ENCODE measurements around the gene ZMIZ1. TPM values are rescaled to one million over a fixed set of nuclear protein-coding genes. Genes with fewer than 3 reads are reported as not detected.

The ZMIZ1 gene
- total and polyA plus RNA-seq, 2 experiments from 2014 or later, result 9.2 to 30.9 TPM

GRCh38 chr10:79142064-79142491 is 73.3 kb downstream of the ZMIZ1 start (continued):
- TF ChIP-seq EZH2phosphoT487 (IDR thresholded peaks at IDR 0.05; ENCODE audit: unreplicated experiment), result no peak
- no peak for TF ChIP-seq CREB1 (CRISPR knock-in tag; IDR thresholded peaks at IDR 0.05; ENCODE audit: low read depth)

- no peak overlapping the region for H3K4me3 Mint-ChIP-seq
- H3K4me2 ChIP-seq, result no peak overlapping the region
- no peaks in the 10 kb centered on the region for H3K36me3 ChIP-seq (ENCODE audit: insufficient read depth)
- ATAC-seq, result peak; percentile 20
- TF ChIP-seq ZNF114 (CRISPR knock-in tag; IDR thresholded peaks at IDR 0.05), result no peak
- no peak for TF ChIP-seq EZH2 (IDR thresholded peaks at IDR 0.05; ENCODE audit: low read depth, unreplicated experiment)
- TF ChIP-seq ETS1 (IDR thresholded peaks at IDR 0.05), result no peak
- TF ChIP-seq CTCF (conservative IDR thresholded peaks at IDR 0.05; ENCODE audit: low read depth in 2 of 2), result peak; percentile 20 to 60; a peak in 2 of 4 replicates
- no peak for TF ChIP-seq JUNB (IDR thresholded peaks at IDR 0.05; ENCODE audit: unreplicated experiment)
- peaks cover 68% of the 10 kb centered on the region for H3K4me1 Mint-ChIP-seq
- no peaks in the 10 kb centered on the region for H3K9me2 ChIP-seq (ENCODE audit: insufficient read depth)
- DNase-seq (ENCODE audit: low spot score), result no peak
- H3F3A ChIP-seq (replicated peaks; ENCODE audit: low read depth), result no peaks in the 10 kb centered on the region
- H3K4me1 ChIP-seq (ENCODE audit: insufficient read depth), result peaks cover 35% of the 10 kb centered on the region
- peaks cover 11% of the 10 kb centered on the region; the same call in 1 of the 2 replicates for H3K79me2 ChIP-seq (replicated peaks; ENCODE audit: insufficient read depth)
- H2AFZ ChIP-seq, result no peak overlapping the region
- no peaks in the 10 kb centered on the region for H4K20me1 ChIP-seq (replicated peaks; ENCODE audit: insufficient read depth)
- no peaks in the 10 kb centered on the region for H3K27me3 ChIP-seq (ENCODE audit: insufficient read depth)
- no peak overlapping the region for H3K27ac ChIP-seq (ENCODE audit: low read depth)
- peaks cover 20% of the 10 kb centered on the region for H3K36me3 Mint-ChIP-seq (ENCODE audit: low read depth)
- peaks cover 20% of the 10 kb centered on the region for H3K27me3 Mint-ChIP-seq (ENCODE audit: insufficient read depth, low read depth, poor library complexity)
- peak overlapping the region; percentile 44 for H3K27ac Mint-ChIP-seq
- H3K4me3 ChIP-seq, result no peak overlapping the region
- no peaks in the 10 kb centered on the region; the same call in 2 of the 3 replicates for H3K9me3 Mint-ChIP-seq
Measured at GRCh38 chr10:79142522-79143309, 74.0 kb downstream of the ZMIZ1 start.

GRCh38 chr10:79143879-79144278 is 75.1 kb downstream of the ZMIZ1 start:
- Histone ChIP-seq H3K9me2 (ENCODE audit: insufficient read depth) (no peaks in the 10 kb centered on the region), H3K4me2 (no peak overlapping the region), H4K20me1 (replicated peaks; ENCODE audit: insufficient read depth) (no peaks in the 10 kb centered on the region), H3K27ac (ENCODE audit: low read depth) (no peak overlapping the region), H3K4me1 (ENCODE audit: insufficient read depth) (peaks cover 31% of the 10 kb centered on the region), H3K79me2 (replicated peaks; ENCODE audit: insufficient read depth) (peaks cover 7% of the 10 kb centered on the region; the same call in 1 of the 2 replicates), H3K36me3 (ENCODE audit: insufficient read depth) (no peaks in the 10 kb centered on the region), H3K4me3 (no peak overlapping the region), H3K27me3 (ENCODE audit: insufficient read depth) (no peaks in the 10 kb centered on the region), H2AFZ (no peak overlapping the region), H3F3A (replicated peaks; ENCODE audit: low read depth) (no peaks in the 10 kb centered on the region)
- peaks cover 20% of the 10 kb centered on the region for H3K27me3 Mint-ChIP-seq (ENCODE audit: insufficient read depth, low read depth, poor library complexity)
- no peak for ATAC-seq
- DNase-seq (ENCODE audit: low spot score), result no peak
- H3K36me3 Mint-ChIP-seq (ENCODE audit: low read depth), result peaks cover 19% of the 10 kb centered on the region
- H3K4me3 Mint-ChIP-seq, result no peak overlapping the region
- peaks cover 56% of the 10 kb centered on the region for H3K4me1 Mint-ChIP-seq
- H3K27ac Mint-ChIP-seq, result no peak overlapping the region
- no peaks in the 10 kb centered on the region; the same call in 2 of the 3 replicates for H3K9me3 Mint-ChIP-seq
- TF ChIP-seq CREB1 (CRISPR knock-in tag; IDR thresholded peaks at IDR 0.05; ENCODE audit: low read depth) (no peak), ZNF114 (CRISPR knock-in tag; IDR thresholded peaks at IDR 0.05) (no peak), EZH2 (IDR thresholded peaks at IDR 0.05; ENCODE audit: low read depth, unreplicated experiment) (no peak), POLR2AphosphoS5 (IDR thresholded peaks at IDR 0.05; ENCODE audit: low read depth) (no peak), ZNF462 (CRISPR knock-in tag; IDR thresholded peaks at IDR 0.05) (no peak), STAT1 (IDR thresholded peaks at IDR 0.05; ENCODE audit: unreplicated experiment) (no peak), EZH2phosphoT487 (IDR thresholded peaks at IDR 0.05; ENCODE audit: unreplicated experiment) (no peak)

Measured in GM23338 (cell line).